Measurements from ENCODE around the gene TRO.

GRCh38 chrX:54931107-54931506 lies 10.5 kb downstream of the TRO start:
- TF ChIP-seq, protein P1, sequence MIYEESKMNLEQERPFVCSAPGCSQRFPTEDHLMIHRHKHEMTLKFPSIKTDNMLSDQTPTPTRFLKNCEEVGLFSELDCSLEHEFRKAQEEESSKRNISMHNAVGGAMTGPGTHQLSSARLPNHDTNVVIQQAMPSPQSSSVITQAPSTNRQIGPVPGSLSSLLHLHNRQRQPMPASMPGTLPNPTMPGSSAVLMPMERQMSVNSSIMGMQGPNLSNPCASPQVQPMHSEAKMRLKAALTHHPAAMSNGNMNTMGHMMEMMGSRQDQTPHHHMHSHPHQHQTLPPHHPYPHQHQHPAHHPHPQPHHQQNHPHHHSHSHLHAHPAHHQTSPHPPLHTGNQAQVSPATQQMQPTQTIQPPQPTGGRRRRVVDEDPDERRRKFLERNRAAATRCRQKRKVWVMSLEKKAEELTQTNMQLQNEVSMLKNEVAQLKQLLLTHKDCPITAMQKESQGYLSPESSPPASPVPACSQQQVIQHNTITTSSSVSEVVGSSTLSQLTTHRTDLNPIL (CRISPR knock-in tag; IDR thresholded peaks at IDR 0.05; ENCODE audit: low read depth): no peak
- TF ChIP-seq ARNTL (CRISPR knock-in tag; IDR thresholded peaks at IDR 0.05; ENCODE audit: borderline replicate concordance, low read depth) (no peak), TOX (CRISPR knock-in tag; IDR thresholded peaks at IDR 0.05; ENCODE audit: borderline replicate concordance) (no peak), ZNF565 (CRISPR knock-in tag; conservative IDR thresholded peaks at IDR 0.05; ENCODE audit: low read depth) (no peak), ZNF8 (CRISPR knock-in tag; IDR thresholded peaks at IDR 0.05) (no peak)

Data from SK-N-SH treated with all-trans-retinoic acid at 6 μM for 48 hours (cell line).